Right forelimb (tissue), 1 donor: ENCODE measurements around the gene ARSK.
"Not testable (repeated sequence)": the region's sequence is repeated elsewhere in the genome, so short reads cannot be mapped to it uniquely, and the experiment has no call there.

Experiments
- DNase-seq: peaks from one replicate; pipeline ENCODE4 v3.0.0-alpha.2; 2018

The ARSK gene

DNA sequence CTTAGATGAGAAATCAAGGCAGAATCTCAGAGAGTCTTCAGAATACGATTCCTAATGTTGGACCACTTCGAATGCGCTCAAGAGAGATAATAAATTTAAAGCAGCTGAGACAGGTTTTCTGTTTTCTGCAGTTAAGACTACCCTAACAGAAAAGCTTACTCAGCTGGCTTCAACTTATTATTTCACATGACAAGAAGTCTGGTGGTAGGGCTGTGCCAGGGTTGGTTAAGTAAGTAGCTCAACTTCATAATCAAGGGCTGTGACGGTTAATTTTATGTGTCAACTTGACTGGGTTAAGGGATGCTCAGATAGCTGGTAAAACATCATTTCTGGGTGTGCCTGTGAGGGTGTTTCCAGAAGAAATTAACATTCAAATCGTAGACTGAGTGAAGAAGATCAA lies 68.8 kb downstream of the ARSK start:
- no peak for DNase-seq

DNA sequence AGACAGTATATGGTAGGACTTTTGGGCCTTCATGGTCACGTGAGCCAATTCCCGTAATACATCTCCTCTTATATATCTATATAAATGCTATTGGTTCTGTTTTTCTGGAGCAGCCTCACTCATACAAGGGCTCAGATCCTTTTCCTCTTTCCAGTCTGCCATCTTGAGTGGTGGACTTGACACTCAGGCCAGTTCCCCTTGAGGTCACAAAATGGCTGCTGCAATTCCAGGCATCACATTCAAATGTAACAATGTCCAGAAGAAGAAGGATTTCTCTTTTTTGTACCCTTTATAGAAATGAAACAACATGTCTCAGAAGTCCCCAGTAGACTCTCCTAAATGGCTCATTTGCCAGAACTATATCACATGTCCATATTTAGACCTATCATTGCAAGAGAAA lies 69.5 kb downstream of the ARSK start:
- no peak for DNase-seq

- DNase-seq = no peak
Measured at GRCh38 chr5:95626701-95627100, 71.8 kb downstream of the ARSK start.

DNA sequence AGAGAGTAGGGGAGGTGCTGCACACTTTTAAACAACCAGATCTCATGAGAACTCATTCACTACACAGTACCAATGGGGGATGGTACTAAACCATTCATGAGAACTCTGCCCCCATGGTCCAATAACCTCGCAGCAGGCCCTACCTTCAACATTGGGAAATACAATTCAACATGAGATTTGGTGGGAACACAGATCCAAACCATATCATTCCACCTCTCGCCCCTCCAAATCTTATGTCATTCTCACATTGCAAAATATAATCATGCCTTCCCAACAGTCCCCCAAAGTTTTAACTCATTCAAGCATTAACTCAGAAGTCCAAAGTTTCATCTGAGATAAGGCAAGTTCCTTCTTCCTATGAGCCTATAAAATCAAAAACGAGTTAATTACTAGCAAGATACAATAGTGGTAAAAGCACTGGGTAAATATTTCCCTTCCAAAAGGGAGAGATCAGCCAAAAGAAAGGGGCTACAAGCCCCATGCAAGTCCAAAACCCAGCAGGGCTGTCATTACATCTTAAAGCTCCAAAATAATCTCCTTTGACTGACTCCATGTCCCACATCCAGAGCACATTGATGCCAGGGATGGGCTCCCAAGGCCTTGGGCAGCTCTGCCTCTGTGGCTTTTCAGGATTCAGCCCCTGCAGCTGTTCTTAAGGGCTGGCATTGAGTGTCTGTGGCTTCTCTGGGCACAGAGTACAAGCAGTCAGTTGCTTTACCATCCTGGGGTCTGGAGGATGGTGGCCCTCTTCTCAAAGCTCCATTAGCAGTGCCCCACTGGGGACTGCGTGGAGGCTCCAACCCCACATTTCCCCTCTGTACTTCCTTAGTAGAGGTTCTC lies 73.3 kb downstream of the ARSK start:
- no peak for DNase-seq

- DNase-seq = no peak
Measured at GRCh38 chr5:95628933-95629332, 74.0 kb downstream of the ARSK start.

GRCh38 chr5:95630394-95630917 lies 75.6 kb downstream of the ARSK start:
- DNase-seq = no peak

DNA sequence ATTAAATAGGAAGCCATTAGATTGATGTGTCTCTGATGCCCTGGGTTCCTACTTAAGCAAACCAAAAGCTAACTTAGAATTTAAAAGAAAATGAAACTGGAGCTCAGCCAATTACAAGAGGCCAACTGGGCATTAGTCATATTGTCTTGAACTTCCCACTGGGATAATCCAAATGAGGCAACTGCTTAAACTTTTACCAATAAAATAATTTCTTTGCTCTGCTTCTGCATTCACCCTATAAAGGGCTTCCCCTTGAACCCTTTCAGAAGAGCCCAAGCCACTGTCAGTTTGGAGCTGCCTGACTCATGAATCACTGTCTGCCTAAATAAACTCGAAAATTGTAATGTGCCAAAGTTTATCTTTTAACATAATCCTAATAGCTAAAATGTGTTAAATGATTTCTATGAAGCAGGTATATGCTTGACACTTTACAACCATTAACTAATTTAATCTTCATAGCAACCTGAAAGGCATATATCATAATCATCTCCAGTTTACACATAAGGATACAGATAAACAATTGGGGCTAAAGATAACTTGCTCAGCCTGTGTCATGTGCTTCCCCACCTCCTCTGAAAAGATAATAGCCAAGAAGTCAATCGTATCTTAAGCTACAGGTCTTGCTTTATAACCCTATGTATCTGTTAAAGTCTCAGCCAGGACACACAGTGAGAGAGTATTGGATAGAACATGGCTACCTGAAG lies 76.5 kb downstream of the ARSK start:
- no peak for DNase-seq

- DNase-seq = no peak
Measured at GRCh38 chr5:95631991-95632675, 77.2 kb downstream of the ARSK start.

GRCh38 chr5:95632942-95633341 lies 78.0 kb downstream of the ARSK start:
- not testable (repeated sequence) for DNase-seq

GRCh38 chr5:95633671-95634070 lies 78.8 kb downstream of the ARSK start:
- DNase-seq = no peak

DNA sequence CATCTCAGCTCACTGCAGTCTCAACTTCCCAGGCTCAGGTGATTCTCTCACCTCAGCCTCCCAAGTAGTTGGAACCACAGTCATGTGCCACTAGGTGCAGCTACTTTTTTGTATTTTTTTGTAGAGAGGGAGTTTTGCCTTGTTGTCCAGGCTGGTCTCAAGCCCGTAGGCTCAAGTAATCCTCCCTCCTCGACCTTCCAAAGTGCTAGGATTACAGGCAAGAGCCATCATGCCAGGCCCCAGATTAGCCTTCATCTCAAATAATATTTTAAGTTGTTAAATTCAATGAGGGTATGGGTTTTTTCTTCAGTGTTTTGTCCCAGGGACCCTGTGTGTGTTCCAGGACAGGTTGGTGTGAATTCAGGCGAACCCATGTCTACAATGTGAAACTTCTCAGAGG lies 79.2 kb downstream of the ARSK start:
- DNase-seq = no peak

DNA sequence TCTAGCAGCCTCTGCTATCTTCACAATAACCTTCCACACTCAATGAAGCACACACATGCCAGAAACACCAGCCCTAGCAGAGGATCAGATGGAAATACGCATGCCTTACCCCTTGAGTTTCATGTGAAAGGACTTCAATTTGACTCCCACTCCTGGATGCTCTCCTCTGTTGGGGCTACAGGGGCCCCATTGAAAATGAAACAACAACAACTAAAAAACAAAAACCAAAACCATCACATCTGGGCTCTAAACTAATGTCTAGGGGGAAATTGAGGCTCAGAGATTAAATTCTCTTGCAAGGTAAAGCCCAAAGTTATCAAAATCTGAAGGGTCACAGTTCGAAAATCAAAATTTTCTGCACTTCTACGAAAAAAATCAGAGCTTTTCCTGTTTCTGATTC lies 83.7 kb downstream of the ARSK start:
- no peak for DNase-seq

DNA sequence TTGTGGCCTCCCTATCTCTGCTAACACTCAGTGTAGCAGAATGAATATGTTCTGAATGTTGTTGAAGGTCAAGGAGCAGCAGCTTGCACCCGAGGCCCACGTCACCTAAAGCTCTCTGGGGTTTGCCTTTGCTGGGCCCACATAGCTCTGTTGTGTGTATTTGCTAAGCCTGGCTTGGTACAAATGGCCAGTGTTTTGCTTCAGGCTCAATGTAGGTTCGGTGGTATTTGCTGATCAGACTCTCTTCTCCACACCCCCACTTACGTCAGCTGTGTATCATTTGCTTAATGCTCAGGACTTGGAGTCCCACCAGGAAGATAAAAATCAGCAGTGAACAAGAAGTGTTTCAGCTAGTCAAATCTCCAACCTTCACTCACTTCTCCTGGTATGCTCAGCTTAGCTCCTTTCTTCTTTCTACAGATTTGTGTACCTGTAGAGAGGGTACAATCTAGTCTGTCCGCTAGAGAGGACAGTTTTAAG lies 86.9 kb downstream of the ARSK start:
- DNase-seq = no peak

- DNase-seq = no peak
Measured at GRCh38 chr5:95643152-95643551, 88.3 kb downstream of the ARSK start.

DNA sequence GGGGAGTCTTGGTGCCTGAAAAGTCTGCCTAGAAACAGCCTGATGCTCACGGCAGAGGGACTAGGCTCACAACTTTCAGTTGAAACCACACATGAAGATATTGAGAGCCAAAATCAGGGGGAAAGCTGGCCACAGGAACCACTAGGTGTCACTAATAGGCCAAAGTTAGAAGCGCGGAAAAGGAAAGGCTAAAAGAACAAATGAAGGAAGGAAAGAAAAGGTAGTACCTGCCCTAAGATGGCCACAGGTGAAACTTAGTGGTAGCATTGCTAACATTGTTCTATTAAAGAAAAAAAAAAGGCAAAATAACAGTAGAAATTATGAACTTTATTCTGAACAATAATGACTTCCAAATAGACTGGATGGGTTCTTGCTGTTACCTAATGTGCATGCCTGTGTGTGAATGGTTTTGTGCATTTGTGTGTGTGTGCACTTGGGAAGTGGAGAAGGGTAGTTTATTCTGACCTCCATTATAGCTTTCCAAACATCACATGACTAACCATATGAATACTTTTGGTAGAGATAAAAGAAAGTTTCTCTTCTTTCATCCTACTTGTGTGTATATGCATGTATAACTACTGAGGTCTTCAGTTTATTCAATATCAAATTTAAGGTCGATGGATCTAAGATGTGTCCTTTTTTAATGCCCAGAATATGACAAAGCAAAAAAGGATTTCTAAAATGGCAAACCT lies 89.6 kb downstream of the ARSK start:
- DNase-seq = no peak

DNA sequence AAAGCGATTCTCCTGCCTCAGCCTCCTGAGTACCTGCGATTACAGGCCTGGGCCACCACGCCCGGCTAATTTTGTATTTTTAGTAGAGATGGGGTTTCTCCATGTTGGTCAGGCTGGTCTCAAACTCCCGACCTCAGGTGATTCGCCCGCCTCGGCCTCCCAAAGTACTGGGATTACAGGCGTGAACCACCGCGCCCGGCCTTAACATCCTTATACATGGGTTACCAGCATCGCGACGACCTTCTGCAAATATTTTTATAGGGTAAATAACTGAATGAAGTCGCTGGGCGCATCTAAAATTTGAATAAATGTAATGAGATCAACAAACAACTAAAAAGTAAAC lies 91.3 kb downstream of the ARSK start:
- not testable (repeated sequence) for DNase-seq

GRCh38 chr5:95646569-95647431 lies 91.9 kb downstream of the ARSK start, which contains the start of gene RFESD:
Gene RFESD (plus strand): TSS chr5:95646777. CDS start chr5:95652272, 5,495 bp downstream.
- DNase-seq = peak; percentile 96

DNA sequence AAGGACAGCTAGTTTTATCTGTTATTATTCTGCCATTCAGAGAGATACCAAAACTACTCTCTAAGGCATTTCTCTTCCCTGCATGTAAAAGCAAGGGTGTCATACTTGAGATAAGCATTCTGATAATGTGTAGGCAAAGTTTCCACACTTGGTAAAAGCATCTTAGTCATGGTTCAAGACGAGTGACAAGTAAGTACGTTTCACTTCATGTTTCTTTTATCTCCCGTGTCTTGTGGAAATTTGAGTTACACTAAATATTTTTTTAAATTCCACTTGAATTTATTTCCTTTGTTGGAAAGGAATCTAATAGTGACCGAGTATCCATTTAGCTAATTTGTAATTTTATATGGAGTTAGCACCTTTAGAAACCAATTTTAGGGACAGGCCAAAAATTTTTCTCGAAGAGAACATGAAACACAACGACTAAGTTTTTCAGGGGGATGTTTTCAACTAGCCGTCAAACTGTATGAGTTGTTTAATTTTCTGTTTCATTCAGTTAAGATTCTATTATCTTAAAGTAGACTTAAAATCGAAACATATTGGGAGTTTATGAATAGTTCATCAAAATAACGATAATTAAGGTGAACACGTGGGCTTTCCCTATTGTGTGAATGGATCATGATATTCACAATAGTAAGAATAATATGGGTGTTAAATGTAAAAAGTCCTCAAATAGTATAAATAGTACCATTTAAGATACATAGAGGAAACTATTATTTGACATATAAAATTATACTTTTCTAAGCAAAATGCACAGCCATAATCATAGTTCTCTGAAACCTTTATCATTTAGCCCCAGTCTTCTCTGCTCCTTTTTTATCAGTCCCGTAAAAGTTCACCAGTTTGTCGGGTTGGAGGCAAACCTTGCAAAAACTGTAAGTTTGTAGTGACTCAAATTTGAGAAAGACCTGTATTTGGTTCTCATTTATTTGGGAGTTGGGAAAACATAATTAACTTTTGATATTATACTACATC lies 93.3 kb downstream of the ARSK start:
- no peak for DNase-seq

- no peak for DNase-seq
Measured at GRCh38 chr5:95649274-95649673, 94.4 kb downstream of the ARSK start.

GRCh38 chr5:95649842-95650620 lies 95.1 kb downstream of the ARSK start:
- DNase-seq = no peak
